B cell (primary cell): Measurements from ENCODE around the gene EDN1. TPM values are rescaled to one million over a fixed set of nuclear protein-coding genes. Genes with fewer than 3 reads are reported as not detected.

Experiments used
- ATAC-seq: fragments of 200-7000 bp; cut with Tn5 transposase; one replicate; pipeline ENCODE4 v1.10.0; 2021; ENCODE audit warnings: low read depth, mild to moderate bottlenecking, moderate number of reproducible peaks, moderate library complexity
- CTCF ChIA-PET: fragments of 350-600 bp; sonication (Branson Sonifier 250); formaldehyde crosslinking; loops from one replicate; lab custom pipeline; 2021; ENCODE audit warnings: antibody characterized with exemption, inconsistent platforms; lab: Charles Lee
- POLR2A ChIA-PET: fragments of 350-600 bp; sonication (Branson Sonifier 250); formaldehyde crosslinking; loops from one replicate; lab custom pipeline; 2021; ENCODE audit warnings: antibody characterized with exemption; lab: Charles Lee
- DNase-seq: peaks from one replicate; pipeline ENCODE4 v3.0.0; 2013
- H2AFZ ChIP-seq: 2 replicates; pipeline ENCODE4 v1.6.1; 2012; ENCODE audit warnings: mild to moderate bottlenecking, low read depth, low read length; ENCODE audit not compliant: insufficient read depth, poor library complexity, severe bottlenecking
- H3K27ac ChIP-seq, 2 donors: 1 replicate in 1 of 2; 2 replicates in 1 of 2; pipeline ENCODE4 v1.5.1; 2012 to 2013; ENCODE audit warnings: low read length in 2 of 2, mild to moderate bottlenecking in 2 of 2, moderate library complexity in 1 of 2
- H3K27me3 ChIP-seq, 4 experiments: fragments of 200-600 bp in 1 of 4; sonication (generic) in 1 of 4; replicated peaks in 1 of 4; 1 replicate in 2 of 4; 2 replicates in 2 of 4; pipeline versions ENCODE4 v1.6.1 to v1.7.0; 2013 to 2016; ENCODE audit warnings: low read length in 3 of 4, mild to moderate bottlenecking in 2 of 4, mixed read lengths in 1 of 4, moderate library complexity in 1 of 4; ENCODE audit not compliant: insufficient read depth in 4 of 4, control insufficient read depth in 3 of 4; ENCODE audit errors: control extremely low read depth in 1 of 4
- H3K36me3 ChIP-seq, 2 experiments: replicated peaks in 1 of 2; 1 replicate in 1 of 2; 2 replicates in 1 of 2; pipeline versions ENCODE4 v1.6.1 to v1.7.1; 2013; ENCODE audit warnings: low read length in 1 of 2; ENCODE audit not compliant: insufficient read depth in 2 of 2, control insufficient read depth in 1 of 2; ENCODE audit errors: control extremely low read depth in 1 of 2, extremely low read depth in 1 of 2
- H3K4me1 ChIP-seq, 2 donors: fragments of 200-600 bp in 1 of 2; sonication (generic) in 1 of 2; 1 replicate in 1 of 2; 2 replicates in 1 of 2; pipeline versions ENCODE4 v1.5.1 to v1.6.1; 2013 to 2017; ENCODE audit warnings: low read length in 2 of 2; ENCODE audit not compliant: control insufficient read depth in 2 of 2, insufficient read depth in 2 of 2
- H3K4me2 ChIP-seq: replicated peaks from 2 replicates; pipeline ENCODE3; 2012; ENCODE audit warnings: mild to moderate bottlenecking, low read depth, low read length; ENCODE audit not compliant: poor library complexity, severe bottlenecking
- H3K4me3 ChIP-seq, 5 experiments: fragments of 200-600 bp in 1 of 5; sonication (generic) in 1 of 5; 1 replicate in 3 of 5; 2 replicates in 2 of 5; pipeline versions ENCODE4 v1.5.1 to v1.7.0; 2011 to 2016; ENCODE audit warnings: low read length in 4 of 5, mild to moderate bottlenecking in 4 of 5, low read depth in 2 of 5, control low read depth in 1 of 5, moderate library complexity in 1 of 5; ENCODE audit not compliant: insufficient read depth in 1 of 5; ENCODE audit errors: control extremely low read depth in 1 of 5, extremely low read depth in 1 of 5
- H3K79me2 ChIP-seq: fragments of 200-600 bp; sonication (generic); one replicate; pipeline ENCODE4 v1.6.0; 2016; ENCODE audit warnings: low read length; ENCODE audit not compliant: control insufficient read depth, insufficient read depth
- H3K9ac ChIP-seq: fragments of 200-600 bp; sonication (generic); 2 replicates; pipeline ENCODE4 v1.6.1; 2017; ENCODE audit warnings: mild to moderate bottlenecking, low read length, moderate library complexity
- H3K9me3 ChIP-seq, 3 donors: one replicate each; pipeline versions ENCODE4 v1.6.1 to v1.7.1; 2013; ENCODE audit warnings: low read length in 2 of 3; ENCODE audit not compliant: control insufficient read depth in 2 of 3, insufficient read depth in 1 of 3; ENCODE audit errors: control extremely low read depth in 1 of 3
- H4K20me1 ChIP-seq: 2 replicates; pipeline ENCODE4 v1.6.0; 2012; ENCODE audit warnings: mild to moderate bottlenecking, low read length; ENCODE audit not compliant: insufficient read depth, control insufficient read depth, poor library complexity, severe bottlenecking
- H3K27ac Mint-ChIP-seq: one replicate; pipeline ENCODE4 v1.8.0; 2021; ENCODE audit warnings: mixed read lengths
- H3K27me3 Mint-ChIP-seq: one replicate; pipeline ENCODE4 v1.8.0; 2021; ENCODE audit warnings: mixed read lengths
- H3K4me1 Mint-ChIP-seq: one replicate; pipeline ENCODE4 v1.8.0; 2021; ENCODE audit warnings: mixed read lengths
- H3K4me3 Mint-ChIP-seq: one replicate; pipeline ENCODE4 v1.8.0; 2021; ENCODE audit warnings: mixed read lengths
- H3K9me3 Mint-ChIP-seq: one replicate; pipeline ENCODE4 v1.8.0; 2022; ENCODE audit warnings: mixed read lengths; ENCODE audit not compliant: insufficient read depth
- EZH2 ChIP-seq: IDR thresholded peaks from 2 replicates; pipeline ENCODE4 v1.6.1; 2012; ENCODE audit warnings: borderline replicate concordance, low read depth, mild to moderate bottlenecking, moderate library complexity, low read length; ENCODE audit not compliant: insufficient read depth, poor library complexity, severe bottlenecking
- WGBS: methylation state at CpG from one replicate; pipeline ENCODE4 v1.1.5; 2013; ENCODE audit warnings: missing lambda C conversion rate; ENCODE audit not compliant: insufficient coverage; 5-methylcytosine and 5-hydroxymethylcytosine counted together
- intact Hi-C: fragments of 100-400 bp; cut with micrococcal nuclease; formaldehyde crosslinking; loops from one replicate; pipeline ENCODE4 v1.10.0; 2022
- polyA plus RNA-seq: library from polyadenylated mRNA; depleted of rRNA; stranded (reverse); fragments of >200 nt; gene quantifications from 2 replicates; pipeline ENCODE4 v1.2.3, GENCODE V29; 2012
- total RNA-seq, 2 donors: library from RNA; stranded (reverse); fragments of 120-200 nt in 1 of 2; gene quantifications; 1 replicate in 1 of 2; 2 replicates in 1 of 2; pipeline versions ENCODE4 v1.2.3 to v1.2.4, GENCODE V29; 2013 to 2022
- TF ChIP-seq, protein P1 (sequence below): fragments of 200-600 bp; IDR thresholded peaks from one replicate; pipeline ENCODE4 v1.8.0; 2022; ENCODE audit warnings: antibody characterized with exemption, mild to moderate bottlenecking

EDN1 gene
- total and polyA plus RNA-seq, 2 donors (not counting 1 experiment from before 2014, with no cell fraction given), result 1.4 to 2.1 TPM

DNA sequence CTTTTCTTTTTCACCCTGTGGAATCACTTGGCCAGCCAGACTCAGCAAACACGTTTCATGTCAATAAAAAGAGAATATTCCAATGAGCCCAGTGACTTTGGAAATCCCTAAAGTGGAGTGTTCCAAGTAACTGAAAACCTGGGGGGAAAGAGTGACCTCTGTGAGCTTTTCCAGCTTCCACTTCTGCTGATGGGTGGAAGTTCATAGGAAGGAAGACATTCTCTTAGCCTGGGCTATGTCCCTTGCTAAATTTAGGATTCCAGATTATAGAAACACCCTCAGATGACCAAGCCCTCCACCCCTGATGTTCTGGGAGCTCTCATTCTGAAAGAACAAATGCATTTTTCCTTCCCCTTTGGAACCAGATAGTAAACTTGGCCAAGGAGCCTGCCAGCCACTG is 44.8 kb upstream of the EDN1 start:
- POLR2A ChIA-PET, result no interaction called here
- Histone ChIP-seq H3K9ac (no peak overlapping the region), H4K20me1 (no peaks in the 10 kb centered on the region), H3K36me3 (no peaks in the 10 kb centered on the region), H3K4me1 (no peaks in the 10 kb centered on the region), H3K27ac (no peak overlapping the region), H3K4me2 (no peak overlapping the region), H3K4me3 (no peak overlapping the region), H3K27me3 (no peaks in the 10 kb centered on the region), H3K9me3 (no peaks in the 10 kb centered on the region), H2AFZ (no peak overlapping the region), H3K79me2 (no peaks in the 10 kb centered on the region)
- Mint-ChIP-seq H3K9me3 (no peaks in the 10 kb centered on the region), H3K27ac (no peak overlapping the region), H3K27me3 (peaks cover 25% of the 10 kb centered on the region), H3K4me1 (no peaks in the 10 kb centered on the region), H3K4me3 (no peak overlapping the region)
- CTCF ChIA-PET, result interaction anchor here (1.1 to 2.6 kb wide), 3 partner anchors 12 to 590 kb away, joined by 4 to 10 read pairs (median 4); no protein-coding TSS in a partner anchor
- WGBS, result no CpG with 5 or more reads among the region's 1 CpG
- intact Hi-C loops, result no loop called here
- no peak for ATAC-seq
- no peak for DNase-seq
- TF ChIP-seq, protein P1, sequence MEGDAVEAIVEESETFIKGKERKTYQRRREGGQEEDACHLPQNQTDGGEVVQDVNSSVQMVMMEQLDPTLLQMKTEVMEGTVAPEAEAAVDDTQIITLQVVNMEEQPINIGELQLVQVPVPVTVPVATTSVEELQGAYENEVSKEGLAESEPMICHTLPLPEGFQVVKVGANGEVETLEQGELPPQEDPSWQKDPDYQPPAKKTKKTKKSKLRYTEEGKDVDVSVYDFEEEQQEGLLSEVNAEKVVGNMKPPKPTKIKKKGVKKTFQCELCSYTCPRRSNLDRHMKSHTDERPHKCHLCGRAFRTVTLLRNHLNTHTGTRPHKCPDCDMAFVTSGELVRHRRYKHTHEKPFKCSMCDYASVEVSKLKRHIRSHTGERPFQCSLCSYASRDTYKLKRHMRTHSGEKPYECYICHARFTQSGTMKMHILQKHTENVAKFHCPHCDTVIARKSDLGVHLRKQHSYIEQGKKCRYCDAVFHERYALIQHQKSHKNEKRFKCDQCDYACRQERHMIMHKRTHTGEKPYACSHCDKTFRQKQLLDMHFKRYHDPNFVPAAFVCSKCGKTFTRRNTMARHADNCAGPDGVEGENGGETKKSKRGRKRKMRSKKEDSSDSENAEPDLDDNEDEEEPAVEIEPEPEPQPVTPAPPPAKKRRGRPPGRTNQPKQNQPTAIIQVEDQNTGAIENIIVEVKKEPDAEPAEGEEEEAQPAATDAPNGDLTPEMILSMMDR, result no peak
- TF ChIP-seq EZH2, result no peak

DNA sequence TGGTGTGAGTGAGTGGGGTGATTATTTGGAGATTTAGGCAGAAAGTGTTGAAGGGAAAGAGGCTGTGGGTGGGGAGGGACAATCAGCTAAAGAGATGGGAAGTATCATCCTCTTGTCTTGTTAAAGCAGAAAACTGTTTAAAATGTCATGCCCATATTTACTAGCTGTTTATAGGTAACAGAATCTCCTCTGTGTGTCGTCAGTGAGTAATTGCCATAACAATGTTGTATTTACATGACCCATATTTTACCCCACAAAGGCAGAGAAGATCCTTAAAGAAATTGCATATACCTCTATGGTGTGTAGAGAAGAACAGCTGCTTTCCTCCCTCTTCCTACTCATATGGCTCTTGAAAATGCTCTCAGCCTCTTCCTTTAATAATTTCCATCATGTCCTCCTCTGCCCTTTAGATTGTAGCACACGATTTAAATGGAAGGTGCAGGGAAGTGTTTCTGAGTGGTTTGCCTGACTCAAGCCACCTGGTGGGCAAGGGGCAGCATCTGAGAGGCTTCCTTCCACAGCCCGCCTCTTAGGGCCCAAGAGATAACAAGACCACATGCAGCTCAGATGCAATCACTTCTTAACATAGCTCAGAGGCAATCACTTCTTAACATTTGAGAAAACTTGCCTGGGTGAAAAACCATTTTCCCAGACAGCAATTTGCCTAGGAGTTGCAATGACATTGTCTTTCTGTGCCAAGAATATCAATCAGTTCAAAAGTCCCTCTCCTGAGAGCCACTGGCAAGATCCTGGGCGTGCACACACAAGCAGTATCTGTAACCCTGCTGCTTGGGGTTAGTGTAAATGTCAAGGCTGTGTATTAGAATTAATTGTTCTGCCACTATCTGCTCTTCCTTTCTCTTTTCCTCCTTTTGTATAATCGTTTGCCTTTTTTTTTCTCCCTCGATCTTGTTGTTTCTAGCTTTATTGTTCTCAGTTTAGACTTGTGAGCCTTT is 44.1 kb upstream of the EDN1 start:
- Histone ChIP-seq H3K4me2 (no peak overlapping the region), H3K36me3 (no peaks in the 10 kb centered on the region), H3K27ac (no peak overlapping the region), H3K27me3 (no peaks in the 10 kb centered on the region), H3K9me3 (no peaks in the 10 kb centered on the region), H3K4me3 (no peak overlapping the region), H3K79me2 (no peaks in the 10 kb centered on the region), H4K20me1 (no peaks in the 10 kb centered on the region), H2AFZ (no peak overlapping the region), H3K4me1 (no peaks in the 10 kb centered on the region), H3K9ac (no peak overlapping the region)
- DNase-seq (no peak), ATAC-seq (no peak)
- TF ChIP-seq EZH2, result no peak
- TF ChIP-seq, protein P1, result no peak
- Mint-ChIP-seq H3K4me3 (no peak overlapping the region), H3K9me3 (no peaks in the 10 kb centered on the region), H3K27me3 (peaks cover 25% of the 10 kb centered on the region), H3K4me1 (no peaks in the 10 kb centered on the region), H3K27ac (no peak overlapping the region)
- intact Hi-C loops, result no loop called here
- WGBS, result no CpG with 5 or more reads among the region's 6 CpGs
- CTCF ChIA-PET, result interaction anchor here (1.1 to 2.6 kb wide), 4 partner anchors 13 to 590 kb away, joined by 3 to 10 read pairs (median 4); no protein-coding TSS in a partner anchor
- POLR2A ChIA-PET, result no interaction called here
